SK-N-MC (cell line): ENCODE data around the gene PRXL2A.

ENCODE experiments used
- EZH2 ChIP-seq: fragments of 200-600 bp; sonication (generic); IDR thresholded peaks from one replicate; pipeline ENCODE4 v1.6.1; 2017; ENCODE audit warnings: antibody characterized with exemption
- FOXP2 ChIP-seq: optimal IDR thresholded peaks from 2 replicates; pipeline ENCODE3; 2011; ENCODE audit warnings: mild to moderate bottlenecking, moderate library complexity; ENCODE audit not compliant: insufficient read depth; ENCODE audit errors: extremely low read length, control extremely low read depth
- POLR2AphosphoS5 ChIP-seq: IDR thresholded peaks from 2 replicates; pipeline ENCODE4 v1.6.1; 2012; ENCODE audit warnings: mild to moderate bottlenecking, low read depth, low read length, borderline replicate concordance

DNA sequence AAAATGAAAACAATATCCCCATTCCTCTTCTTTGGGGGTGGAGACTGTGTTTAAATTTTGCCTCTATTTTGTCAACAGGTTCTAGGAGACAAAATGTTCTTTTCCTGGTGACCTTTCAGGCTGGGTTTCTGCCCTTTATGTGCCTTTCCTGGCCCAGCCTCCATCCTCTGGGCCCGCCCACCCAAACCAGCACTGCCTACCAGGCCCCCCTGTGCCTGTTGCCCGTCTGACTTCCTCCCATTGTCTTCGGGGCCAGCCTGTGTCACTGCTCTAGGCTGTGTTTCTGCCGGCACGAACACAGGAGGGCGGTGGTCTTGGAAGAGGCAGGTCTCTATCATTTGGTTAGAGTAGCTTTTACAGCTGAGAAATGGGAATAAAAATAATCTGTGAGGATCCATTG is 59.7 kb downstream of the PRXL2A start:
- TF ChIP-seq POLR2AphosphoS5, result no peak
- no peak for TF ChIP-seq EZH2
- TF ChIP-seq FOXP2, result no peak
